Measurements from ENCODE around the gene SNED1.

The SNED1 gene

GRCh38 chr2:241043581-241043980 is 45.2 kb downstream of the SNED1 start:
- no peak for ATAC-seq
- H3K27me3 Mint-ChIP-seq, result no peaks in the 10 kb centered on the region
- no peak overlapping the region for H3K4me3 Mint-ChIP-seq
- H3K4me1 Mint-ChIP-seq, result peaks cover 54% of the 10 kb centered on the region
- peaks cover 55% of the 10 kb centered on the region for H3K36me3 Mint-ChIP-seq
- H3K27ac Mint-ChIP-seq, result no peak overlapping the region
- no peaks in the 10 kb centered on the region for H3K9me3 Mint-ChIP-seq

- ATAC-seq, result no peak
- Mint-ChIP-seq H3K27me3 (no peaks in the 10 kb centered on the region), H3K36me3 (peaks cover 67% of the 10 kb centered on the region), H3K4me3 (no peak overlapping the region), H3K4me1 (peaks cover 16% of the 10 kb centered on the region), H3K27ac (no peak overlapping the region), H3K9me3 (no peaks in the 10 kb centered on the region)
Measured at GRCh38 chr2:241047253-241048010, 49.0 kb downstream of the SNED1 start.

- H3K4me1 Mint-ChIP-seq, result peaks cover 6% of the 10 kb centered on the region
- no peak for ATAC-seq
- no peaks in the 10 kb centered on the region for H3K9me3 Mint-ChIP-seq
- H3K27me3 Mint-ChIP-seq, result no peaks in the 10 kb centered on the region
- peaks cover 63% of the 10 kb centered on the region for H3K36me3 Mint-ChIP-seq
- no peak overlapping the region for H3K27ac Mint-ChIP-seq
- H3K4me3 Mint-ChIP-seq, result no peak overlapping the region
Measured at GRCh38 chr2:241048149-241048948, 49.9 kb downstream of the SNED1 start.

GRCh38 chr2:241048949-241049343 is 50.5 kb downstream of the SNED1 start:
- ATAC-seq, result no peak
- H3K9me3 Mint-ChIP-seq, result no peaks in the 10 kb centered on the region
- no peak overlapping the region for H3K4me3 Mint-ChIP-seq
- no peaks in the 10 kb centered on the region for H3K27me3 Mint-ChIP-seq
- H3K27ac Mint-ChIP-seq, result no peak overlapping the region
- peaks cover 59% of the 10 kb centered on the region for H3K36me3 Mint-ChIP-seq
- H3K4me1 Mint-ChIP-seq, result peaks cover under 1% of the 10 kb centered on the region

- ATAC-seq, result no peak
- H3K4me3 Mint-ChIP-seq, result no peak overlapping the region
- no peaks in the 10 kb centered on the region for H3K4me1 Mint-ChIP-seq
- no peaks in the 10 kb centered on the region for H3K9me3 Mint-ChIP-seq
- peaks cover 65% of the 10 kb centered on the region for H3K36me3 Mint-ChIP-seq
- H3K27me3 Mint-ChIP-seq, result no peaks in the 10 kb centered on the region
- H3K27ac Mint-ChIP-seq, result no peak overlapping the region
Measured at GRCh38 chr2:241049739-241050623, 51.6 kb downstream of the SNED1 start.

- Mint-ChIP-seq H3K27me3 (no peaks in the 10 kb centered on the region), H3K9me3 (no peaks in the 10 kb centered on the region), H3K36me3 (peaks cover 61% of the 10 kb centered on the region), H3K27ac (no peak overlapping the region), H3K4me3 (no peak overlapping the region), H3K4me1 (no peaks in the 10 kb centered on the region)
- no peak for ATAC-seq
Measured at GRCh38 chr2:241050624-241051577, 52.5 kb downstream of the SNED1 start.

- H3K4me1 Mint-ChIP-seq, result no peaks in the 10 kb centered on the region
- no peak overlapping the region for H3K4me3 Mint-ChIP-seq
- H3K27ac Mint-ChIP-seq, result no peak overlapping the region
- H3K36me3 Mint-ChIP-seq, result peaks cover 61% of the 10 kb centered on the region
- ATAC-seq, result no peak
- no peaks in the 10 kb centered on the region for H3K27me3 Mint-ChIP-seq
- H3K9me3 Mint-ChIP-seq, result no peaks in the 10 kb centered on the region
Measured at GRCh38 chr2:241051578-241052487, 53.4 kb downstream of the SNED1 start.

- H3K27me3 Mint-ChIP-seq, result no peaks in the 10 kb centered on the region
- H3K27ac Mint-ChIP-seq, result no peak overlapping the region
- no peaks in the 10 kb centered on the region for H3K9me3 Mint-ChIP-seq
- no peaks in the 10 kb centered on the region for H3K4me1 Mint-ChIP-seq
- no peak overlapping the region for H3K4me3 Mint-ChIP-seq
- H3K36me3 Mint-ChIP-seq, result peaks cover 61% of the 10 kb centered on the region
- no peak for ATAC-seq
Measured at GRCh38 chr2:241052677-241053360, 54.4 kb downstream of the SNED1 start.

GRCh38 chr2:241053576-241054251 is 55.3 kb downstream of the SNED1 start:
- no peak overlapping the region for H3K4me3 Mint-ChIP-seq
- H3K36me3 Mint-ChIP-seq, result peaks cover 54% of the 10 kb centered on the region
- no peaks in the 10 kb centered on the region for H3K27me3 Mint-ChIP-seq
- H3K4me1 Mint-ChIP-seq, result no peaks in the 10 kb centered on the region
- no peaks in the 10 kb centered on the region for H3K9me3 Mint-ChIP-seq
- no peak for ATAC-seq
- no peak overlapping the region for H3K27ac Mint-ChIP-seq

GRCh38 chr2:241061275-241061674 is 62.9 kb downstream of the SNED1 start:
- Mint-ChIP-seq H3K27me3 (no peaks in the 10 kb centered on the region), H3K9me3 (no peaks in the 10 kb centered on the region), H3K4me3 (no peak overlapping the region), H3K4me1 (peaks cover 12% of the 10 kb centered on the region), H3K27ac (no peak overlapping the region), H3K36me3 (peaks cover 7% of the 10 kb centered on the region)
- ATAC-seq, result no peak

GRCh38 chr2:241062389-241063092 is 64.1 kb downstream of the SNED1 start:
- Mint-ChIP-seq H3K27ac (no peak overlapping the region), H3K36me3 (peaks cover 11% of the 10 kb centered on the region), H3K4me3 (no peak overlapping the region), H3K4me1 (peaks cover 12% of the 10 kb centered on the region), H3K27me3 (no peaks in the 10 kb centered on the region), H3K9me3 (no peaks in the 10 kb centered on the region)
- ATAC-seq, result no peak

GRCh38 chr2:241063093-241063551 is 64.7 kb downstream of the SNED1 start:
- no peaks in the 10 kb centered on the region for H3K27me3 Mint-ChIP-seq
- H3K9me3 Mint-ChIP-seq, result no peaks in the 10 kb centered on the region
- H3K27ac Mint-ChIP-seq, result no peak overlapping the region
- no peak for ATAC-seq
- H3K36me3 Mint-ChIP-seq, result peaks cover 11% of the 10 kb centered on the region
- H3K4me3 Mint-ChIP-seq, result no peak overlapping the region
- H3K4me1 Mint-ChIP-seq, result peaks cover 12% of the 10 kb centered on the region

Measured in stimulated activated memory B cell treated with anti-CD40 and anti-IgM and Interleukin-4, amounts not matched to agents 10 μg/mL and 1 μg/mL and 100 μg/mL, for 72 hours (primary cell).